HUES64 (cell line): ENCODE measurements around the gene KDM3A.

Source experiments
- H3K27ac ChIP-seq: 2 replicates; pipeline ENCODE4 v1.7.0; 2013; ENCODE audit warnings: low read depth, low read length, inconsistent platforms
- H3K27me3 ChIP-seq: 2 replicates; pipeline ENCODE4 v1.6.1; 2013; ENCODE audit warnings: mild to moderate bottlenecking, low read length; ENCODE audit not compliant: insufficient read depth
- H3K36me3 ChIP-seq: 2 replicates; pipeline ENCODE4 v1.6.1; 2013; ENCODE audit warnings: mild to moderate bottlenecking, low read length; ENCODE audit not compliant: insufficient read depth
- H3K4me1 ChIP-seq: 2 replicates; pipeline ENCODE4 v1.6.1; 2013; ENCODE audit warnings: mild to moderate bottlenecking, low read length, moderate library complexity; ENCODE audit not compliant: insufficient read depth
- H3K4me3 ChIP-seq: 2 replicates; pipeline ENCODE4 v1.5.1; 2013; ENCODE audit warnings: mild to moderate bottlenecking, low read length, moderate library complexity
- H3K9ac ChIP-seq: 2 replicates; pipeline ENCODE4 v1.6.1; 2013; ENCODE audit warnings: mild to moderate bottlenecking, low read depth, low read length
- H3K9me3 ChIP-seq: 2 replicates; pipeline ENCODE4 v1.6.1; 2013; ENCODE audit warnings: low read depth, low read length; ENCODE audit not compliant: insufficient read depth
- WGBS: fragments of 150-250, 120-280 bp; methylation state at CpG from one replicate; pipeline ENCODE4 v1.1.7; 2013; ENCODE audit warnings: missing lambda C conversion rate; 5-methylcytosine and 5-hydroxymethylcytosine counted together

Gene KDM3A

DNA sequence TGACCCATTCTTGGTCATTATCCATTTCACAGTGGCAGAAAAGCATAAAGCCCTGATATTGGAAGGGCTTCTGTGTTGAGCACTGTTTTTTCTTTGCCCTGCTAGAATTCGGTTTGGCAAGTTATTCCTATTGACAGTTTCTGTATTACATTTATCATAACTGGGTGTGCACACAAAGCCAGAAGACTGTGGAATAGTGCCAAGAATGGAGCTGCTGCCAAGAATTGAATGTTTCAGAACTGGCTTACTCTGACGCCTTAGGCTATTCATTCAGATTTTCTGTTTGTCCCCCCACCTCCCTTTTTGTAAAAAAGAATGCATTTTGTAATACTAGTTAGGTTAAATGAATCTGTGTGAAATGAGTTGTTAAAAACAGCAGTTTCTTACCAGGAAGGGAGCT lies 12.7 kb downstream of the KDM3A start:
- H3K9ac ChIP-seq, result no peak overlapping the region
- H3K36me3 ChIP-seq, result peaks cover 92% of the 10 kb centered on the region
- peaks cover 1% of the 10 kb centered on the region; the same call in 1 of the 2 replicates for H3K4me1 ChIP-seq
- no peak overlapping the region for H3K27ac ChIP-seq
- H3K27me3 ChIP-seq, result no peaks in the 10 kb centered on the region
- no peaks in the 10 kb centered on the region for H3K9me3 ChIP-seq
- H3K4me3 ChIP-seq, result no peak overlapping the region
- 88% methylated on average over 2 of the region's 2 CpGs for WGBS

DNA sequence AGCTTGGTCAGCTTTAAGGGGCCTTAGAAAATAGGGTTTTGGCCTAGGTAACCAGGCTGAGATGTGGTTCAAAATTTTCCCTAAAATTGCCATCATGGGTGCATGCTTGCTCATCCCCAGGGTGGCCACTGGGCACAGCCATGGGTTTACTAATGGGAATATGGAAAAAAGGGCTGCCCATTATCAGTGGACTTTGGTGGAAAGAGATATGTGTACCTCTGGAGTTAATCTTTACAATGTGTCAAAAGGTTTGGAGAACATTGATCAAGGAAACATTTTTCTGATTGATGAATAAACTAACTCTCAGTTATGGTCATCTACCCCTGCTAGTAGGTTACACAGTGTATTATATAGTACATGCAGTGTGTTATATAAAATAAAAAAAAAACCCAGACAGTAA lies 13.1 kb downstream of the KDM3A start:
- Histone ChIP-seq H3K36me3 (peaks cover 96% of the 10 kb centered on the region), H3K9ac (no peak overlapping the region), H3K27ac (no peak overlapping the region)

DNA sequence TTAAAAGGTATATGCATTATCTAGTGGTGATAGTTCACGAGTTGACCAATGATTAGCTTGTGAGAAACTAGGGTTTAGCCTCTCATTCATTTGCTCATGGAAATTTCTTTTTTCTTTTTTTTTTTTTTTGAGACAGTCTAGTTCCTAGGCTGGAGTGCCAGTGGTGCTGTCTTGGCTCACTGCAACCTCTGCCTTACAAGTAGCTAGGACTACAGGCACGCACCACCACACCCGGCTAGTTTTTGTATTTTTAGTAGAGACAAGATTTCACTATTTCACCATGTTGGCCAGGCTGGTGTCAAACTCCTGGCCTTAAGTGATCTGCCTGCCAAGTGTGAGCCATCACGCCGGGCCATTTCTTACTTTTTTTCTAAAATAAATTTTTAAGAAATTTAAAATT lies 14.0 kb downstream of the KDM3A start:
- Histone ChIP-seq H3K9ac (no peak overlapping the region), H3K36me3 (peaks cover 99% of the 10 kb centered on the region), H3K4me1 (no peaks in the 10 kb centered on the region), H3K9me3 (no peaks in the 10 kb centered on the region), H3K4me3 (no peak overlapping the region), H3K27ac (no peak overlapping the region), H3K27me3 (no peaks in the 10 kb centered on the region)
- WGBS, result 97% methylated on average over 3 of the region's 5 CpGs

More for the DNA sequence above, 13.1 kb downstream of the KDM3A start:
- H3K4me1 ChIP-seq, result no peaks in the 10 kb centered on the region
- no peak overlapping the region for H3K4me3 ChIP-seq
- H3K9me3 ChIP-seq, result no peaks in the 10 kb centered on the region
- H3K27me3 ChIP-seq, result no peaks in the 10 kb centered on the region

DNA sequence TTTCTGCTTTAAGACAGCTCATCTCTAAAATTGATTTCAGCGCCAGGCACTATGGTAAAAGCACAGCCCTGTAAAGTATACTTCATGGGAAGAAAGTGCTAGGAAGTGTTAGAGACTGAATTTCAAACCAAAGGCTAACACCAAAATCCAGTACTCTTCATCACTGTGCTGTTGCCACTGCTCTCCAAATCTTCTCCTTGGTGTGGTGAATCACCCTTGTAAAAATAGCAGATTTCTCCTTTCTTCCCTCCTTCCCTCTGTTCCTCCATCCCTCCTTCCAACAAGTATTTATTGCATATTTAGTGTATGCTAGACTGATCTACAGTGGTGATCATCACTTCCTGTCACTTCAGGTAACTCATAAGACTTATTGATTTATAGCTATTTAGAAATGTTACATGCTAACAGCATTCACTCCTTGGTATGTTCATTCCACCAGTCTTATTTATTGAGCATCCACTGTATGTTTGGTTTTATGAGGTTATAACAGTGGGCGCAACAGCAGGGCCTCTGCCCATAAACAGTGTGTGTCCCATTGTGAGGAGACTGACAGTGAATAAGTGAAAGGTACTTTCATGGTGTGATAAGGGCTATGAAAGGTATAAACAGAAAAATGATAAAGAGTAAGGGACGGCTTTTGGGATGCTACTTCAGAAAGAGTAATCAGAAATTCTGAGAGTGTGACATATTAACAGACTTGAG lies 20.0 kb downstream of the KDM3A start:
- no peaks in the 10 kb centered on the region for H3K27me3 ChIP-seq
- 96% methylated on average over 3 of the region's 3 CpGs for WGBS
- no peak overlapping the region for H3K9ac ChIP-seq
- no peaks in the 10 kb centered on the region for H3K4me1 ChIP-seq
- H3K36me3 ChIP-seq, result peaks cover 100% of the 10 kb centered on the region
- no peaks in the 10 kb centered on the region for H3K9me3 ChIP-seq
- no peak overlapping the region for H3K4me3 ChIP-seq
- no peak overlapping the region for H3K27ac ChIP-seq

DNA sequence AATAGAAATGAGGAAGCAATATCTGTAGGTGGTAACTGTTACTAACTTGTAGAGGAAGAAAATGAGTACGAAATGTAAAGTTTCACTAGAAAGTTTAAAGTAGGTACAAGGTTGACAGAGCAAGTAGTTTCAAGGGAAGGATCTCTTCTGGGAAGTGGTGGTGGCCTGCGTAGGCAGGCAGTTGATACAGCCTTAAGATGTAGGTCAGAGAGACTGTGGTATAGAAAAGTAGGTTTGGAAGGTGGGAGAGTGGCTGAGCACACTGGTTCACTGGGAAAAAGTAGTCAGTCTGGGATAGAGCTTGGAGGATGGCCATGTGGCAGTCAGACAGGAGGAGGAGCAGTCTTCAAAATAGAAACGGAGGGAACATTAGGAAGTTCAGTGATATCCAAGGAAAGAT lies 23.5 kb downstream of the KDM3A start:
- no peaks in the 10 kb centered on the region for H3K9me3 ChIP-seq
- WGBS, result 77% methylated on average over 3 of the region's 3 CpGs
- no peak overlapping the region for H3K4me3 ChIP-seq
- no peaks in the 10 kb centered on the region for H3K27me3 ChIP-seq
- H3K4me1 ChIP-seq, result no peaks in the 10 kb centered on the region
- no peak overlapping the region for H3K27ac ChIP-seq
- no peak overlapping the region for H3K9ac ChIP-seq
- H3K36me3 ChIP-seq, result peaks cover 100% of the 10 kb centered on the region

DNA sequence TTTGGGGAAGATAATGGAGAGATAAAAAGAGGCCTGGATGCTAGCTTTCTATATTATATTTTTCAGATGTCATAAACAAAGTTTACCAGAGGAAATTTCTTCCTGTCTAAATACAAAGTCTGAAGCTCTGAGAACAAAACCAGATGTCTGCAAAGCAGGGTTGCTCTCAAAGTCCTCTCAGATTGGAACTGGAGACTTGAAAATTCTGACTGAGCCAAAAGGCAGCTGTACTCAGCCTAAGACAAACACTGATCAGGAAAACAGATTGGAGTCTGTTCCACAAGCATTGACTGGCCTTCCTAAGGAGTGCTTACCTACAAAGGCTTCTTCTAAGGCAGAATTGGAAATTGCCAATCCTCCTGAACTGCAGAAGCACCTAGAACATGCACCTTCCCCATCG lies 25.1 kb downstream of the KDM3A start:
- Histone ChIP-seq H3K27ac (no peak overlapping the region), H3K36me3 (peaks cover 99% of the 10 kb centered on the region), H3K4me1 (no peaks in the 10 kb centered on the region), H3K9me3 (no peaks in the 10 kb centered on the region), H3K9ac (no peak overlapping the region), H3K27me3 (no peaks in the 10 kb centered on the region), H3K4me3 (no peak overlapping the region)
- 97% methylated on average over 1 of the region's 1 CpG for WGBS

DNA sequence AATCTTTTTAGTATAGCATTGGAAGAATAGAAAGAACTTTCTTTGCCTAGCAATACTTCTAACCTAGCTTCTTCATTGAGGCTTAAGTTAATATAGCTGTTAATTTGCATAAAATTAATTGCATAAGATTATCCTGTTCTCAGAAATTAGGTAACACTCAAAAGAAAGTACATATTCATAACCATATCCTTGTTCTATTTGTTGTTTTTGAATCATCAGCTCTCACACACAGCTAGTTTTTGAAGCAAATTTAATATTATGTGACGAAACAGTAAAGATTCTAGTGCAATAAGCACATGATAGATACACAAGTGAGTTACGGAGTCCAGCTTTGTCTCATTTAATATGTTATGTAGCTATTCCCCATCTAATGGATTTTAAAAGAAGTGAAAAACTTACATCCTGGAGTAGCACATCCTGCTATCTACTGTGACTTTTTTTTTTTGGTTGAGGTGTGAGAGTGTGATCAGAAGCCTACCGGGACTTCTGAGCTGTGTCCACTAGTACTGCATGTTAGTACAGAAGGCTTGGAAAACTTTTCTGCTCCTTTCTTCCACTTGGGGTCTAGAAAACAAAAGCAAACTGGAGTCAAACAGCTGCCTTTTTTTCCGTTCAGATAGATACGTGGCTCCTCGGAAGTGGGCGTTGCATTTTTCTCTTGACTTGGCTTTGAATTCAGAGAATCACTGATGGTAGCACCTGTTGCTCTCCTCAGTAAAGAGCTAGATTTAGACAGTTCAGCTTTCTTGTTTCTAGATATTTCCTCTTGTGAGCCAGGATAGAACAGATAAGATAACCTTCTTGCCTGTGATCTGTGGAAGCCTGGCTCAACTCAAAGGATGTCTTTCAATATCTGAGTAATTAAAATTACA lies 27.2 kb downstream of the KDM3A start:
- no peak overlapping the region for H3K27ac ChIP-seq
- H3K4me1 ChIP-seq, result no peaks in the 10 kb centered on the region
- no peaks in the 10 kb centered on the region for H3K9me3 ChIP-seq
- H3K36me3 ChIP-seq, result peaks cover 98% of the 10 kb centered on the region
- H3K27me3 ChIP-seq, result no peaks in the 10 kb centered on the region
- H3K4me3 ChIP-seq, result no peak overlapping the region
- 96% methylated on average over 6 of the region's 7 CpGs for WGBS
- H3K9ac ChIP-seq, result no peak overlapping the region

DNA sequence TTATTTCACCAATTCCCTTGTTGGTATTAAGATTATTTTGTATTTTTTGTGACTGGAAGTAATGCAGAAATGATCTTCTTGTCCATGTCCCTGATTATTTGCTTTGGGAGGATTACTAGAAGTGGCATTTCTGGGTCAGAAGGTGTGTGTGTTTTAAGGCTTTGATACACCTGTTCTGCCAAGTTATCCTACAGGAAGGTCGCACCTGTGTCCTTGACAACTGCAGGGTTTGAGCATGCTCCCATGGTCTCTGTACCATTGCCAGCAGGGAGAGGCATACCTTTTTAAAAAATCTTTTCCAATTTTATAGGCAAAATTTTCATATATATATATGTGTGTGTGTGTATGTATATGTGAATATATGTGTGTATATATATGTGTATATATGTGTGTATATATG lies 29.7 kb downstream of the KDM3A start:
- Histone ChIP-seq H3K27ac (no peak overlapping the region), H3K4me3 (no peak overlapping the region), H3K9ac (no peak overlapping the region), H3K9me3 (no peaks in the 10 kb centered on the region), H3K27me3 (no peaks in the 10 kb centered on the region), H3K4me1 (no peaks in the 10 kb centered on the region), H3K36me3 (peaks cover 97% of the 10 kb centered on the region)
- WGBS, result 97% methylated on average over 1 of the region's 1 CpG

DNA sequence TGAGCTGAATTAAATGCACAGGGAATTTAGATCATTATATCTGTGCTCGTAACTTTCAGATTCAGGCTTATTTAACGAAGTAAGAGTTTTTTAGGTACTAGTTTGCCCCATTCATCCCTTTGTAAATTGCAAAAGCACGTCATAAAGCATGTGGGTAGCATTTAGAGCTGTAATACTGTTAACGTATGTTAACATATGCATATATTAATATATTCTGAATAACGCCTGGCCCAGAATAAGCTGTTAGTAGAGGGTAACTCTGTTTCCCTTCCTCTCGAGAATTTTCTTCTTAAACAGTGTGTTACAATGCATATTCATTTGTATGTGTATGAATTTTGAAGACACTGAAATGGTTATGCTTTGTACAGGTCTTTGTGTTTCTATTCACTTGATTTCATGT lies 30.5 kb downstream of the KDM3A start:
- WGBS, result over 99% methylated on average over 4 of the region's 6 CpGs
- Histone ChIP-seq H3K27ac (no peak overlapping the region), H3K9me3 (no peaks in the 10 kb centered on the region), H3K4me1 (no peaks in the 10 kb centered on the region), H3K9ac (no peak overlapping the region), H3K27me3 (no peaks in the 10 kb centered on the region), H3K4me3 (no peak overlapping the region), H3K36me3 (peaks cover 97% of the 10 kb centered on the region)

DNA sequence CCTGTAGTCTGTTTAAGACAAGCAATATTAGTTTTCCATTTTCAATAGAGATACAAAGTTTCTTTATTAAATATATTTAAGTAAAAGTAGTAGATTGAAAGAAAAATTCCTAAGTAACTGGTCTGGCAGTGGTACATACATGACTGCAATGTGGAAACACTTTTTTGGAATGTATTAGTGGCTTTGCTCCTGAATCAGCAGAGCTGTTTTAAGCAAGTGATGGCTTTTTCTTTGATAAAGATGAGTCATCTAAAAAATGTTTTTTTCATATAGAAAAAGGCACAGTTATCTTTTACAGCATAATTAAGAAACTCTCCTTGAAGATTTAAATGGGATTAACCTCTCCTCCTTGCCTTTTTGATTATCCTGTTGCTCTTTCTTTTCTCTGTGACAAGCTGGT lies 34.9 kb downstream of the KDM3A start:
- no peaks in the 10 kb centered on the region for H3K9me3 ChIP-seq
- no peak overlapping the region for H3K9ac ChIP-seq
- H3K36me3 ChIP-seq, result peaks cover 94% of the 10 kb centered on the region
- H3K4me3 ChIP-seq, result no peak overlapping the region
- H3K27me3 ChIP-seq, result no peaks in the 10 kb centered on the region
- no peak overlapping the region for H3K27ac ChIP-seq
- H3K4me1 ChIP-seq, result peaks cover 7% of the 10 kb centered on the region; the same call in 1 of the 2 replicates

DNA sequence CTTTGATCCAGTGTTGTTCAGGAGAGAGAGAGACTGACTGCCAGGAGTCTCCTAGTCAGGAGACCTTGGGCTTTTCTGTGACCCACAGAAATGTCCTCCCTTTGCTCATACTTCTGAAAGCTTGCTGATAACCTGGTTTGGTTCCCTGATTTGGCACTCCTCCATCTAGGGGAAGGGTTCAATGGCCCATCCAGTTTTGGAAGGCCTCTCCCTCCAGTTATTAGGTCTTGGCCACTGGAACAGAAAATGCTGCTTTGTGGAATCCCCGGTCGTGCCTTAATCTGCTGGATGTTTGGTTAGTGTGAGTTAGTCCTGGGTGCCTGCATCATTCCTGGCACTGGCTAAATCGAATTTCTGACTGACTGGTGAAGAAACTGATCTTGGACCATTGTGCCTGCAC lies 35.7 kb downstream of the KDM3A start:
- Histone ChIP-seq H3K27ac (no peak overlapping the region), H3K36me3 (peaks cover 94% of the 10 kb centered on the region), H3K4me3 (no peak overlapping the region), H3K9me3 (no peaks in the 10 kb centered on the region), H3K27me3 (no peaks in the 10 kb centered on the region), H3K4me1 (peaks cover 7% of the 10 kb centered on the region; the same call in 1 of the 2 replicates), H3K9ac (no peak overlapping the region)
- 93% methylated on average over 3 of the region's 3 CpGs for WGBS
